ENCODE measurements around the gene TACR1.

The TACR1 gene

GRCh38 chr2:75041226-75041625 is 158.1 kb downstream of the TACR1 start:
- no peak for DNase-seq (ENCODE audit: low read depth)
- H3K4me3 ChIP-seq (ENCODE audit: control insufficient read depth, low read depth, low read length): no peak overlapping the region
- no peak for TF ChIP-seq CTCF (conservative IDR thresholded peaks at IDR 0.05; ENCODE audit: control insufficient read depth, insufficient read depth, low read depth, low read length)

- no peak for TF ChIP-seq CTCF (conservative IDR thresholded peaks at IDR 0.05; ENCODE audit: control insufficient read depth, insufficient read depth, low read depth, low read length)
Observed at GRCh38 chr2:75035444-75036353, 163.6 kb downstream of the TACR1 start.

GRCh38 chr2:75033516-75033915 is 165.8 kb downstream of the TACR1 start:
- DNase-seq (ENCODE audit: low read depth): no peak
- TF ChIP-seq CTCF (conservative IDR thresholded peaks at IDR 0.05; ENCODE audit: control insufficient read depth, insufficient read depth, low read depth, low read length): no peak

More at GRCh38 chr2:75035444-75036353, 163.6 kb downstream of the TACR1 start:
- peak; percentile 17 for DNase-seq (ENCODE audit: low read depth)
- no peak overlapping the region for H3K4me3 ChIP-seq (ENCODE audit: control insufficient read depth, low read depth, low read length)

GRCh38 chr2:75031906-75032803 is 167.2 kb downstream of the TACR1 start:
- H3K4me3 ChIP-seq (ENCODE audit: control insufficient read depth, low read depth, low read length): no peak overlapping the region
- DNase-seq (ENCODE audit: low read depth): no peak
- TF ChIP-seq CTCF (conservative IDR thresholded peaks at IDR 0.05; ENCODE audit: control insufficient read depth, insufficient read depth, low read depth, low read length): no peak

More at GRCh38 chr2:75033516-75033915, 165.8 kb downstream of the TACR1 start:
- H3K4me3 ChIP-seq (ENCODE audit: control insufficient read depth, low read depth, low read length): no peak overlapping the region

- no peak for TF ChIP-seq CTCF (conservative IDR thresholded peaks at IDR 0.05; ENCODE audit: control insufficient read depth, insufficient read depth, low read depth, low read length)
- no peak for DNase-seq (ENCODE audit: low read depth)
- H3K4me3 ChIP-seq (ENCODE audit: control insufficient read depth, low read depth, low read length): no peak overlapping the region
Observed at GRCh38 chr2:75031171-75031570, 168.1 kb downstream of the TACR1 start.

- TF ChIP-seq CTCF (conservative IDR thresholded peaks at IDR 0.05; ENCODE audit: control insufficient read depth, insufficient read depth, low read depth, low read length): no peak
- no peak for DNase-seq (ENCODE audit: low read depth)
- no peak overlapping the region for H3K4me3 ChIP-seq (ENCODE audit: control insufficient read depth, low read depth, low read length)
Observed at GRCh38 chr2:75030218-75031009, 168.9 kb downstream of the TACR1 start.
